ENCODE data around the gene GAL3ST1. TPM values are rescaled to one million over a fixed set of nuclear protein-coding genes. Genes with fewer than 3 reads are reported as not detected.

The GAL3ST1 gene
- total RNA-seq, 3 donors from 2014 or later, result 7.9 to 15.9 (median 10.1) TPM

- H3K4me3 ChIP-seq, result no peak overlapping the region
Measured at GRCh38 chr22:30607939-30608338, 33.5 kb upstream of the GAL3ST1 start.

DNA sequence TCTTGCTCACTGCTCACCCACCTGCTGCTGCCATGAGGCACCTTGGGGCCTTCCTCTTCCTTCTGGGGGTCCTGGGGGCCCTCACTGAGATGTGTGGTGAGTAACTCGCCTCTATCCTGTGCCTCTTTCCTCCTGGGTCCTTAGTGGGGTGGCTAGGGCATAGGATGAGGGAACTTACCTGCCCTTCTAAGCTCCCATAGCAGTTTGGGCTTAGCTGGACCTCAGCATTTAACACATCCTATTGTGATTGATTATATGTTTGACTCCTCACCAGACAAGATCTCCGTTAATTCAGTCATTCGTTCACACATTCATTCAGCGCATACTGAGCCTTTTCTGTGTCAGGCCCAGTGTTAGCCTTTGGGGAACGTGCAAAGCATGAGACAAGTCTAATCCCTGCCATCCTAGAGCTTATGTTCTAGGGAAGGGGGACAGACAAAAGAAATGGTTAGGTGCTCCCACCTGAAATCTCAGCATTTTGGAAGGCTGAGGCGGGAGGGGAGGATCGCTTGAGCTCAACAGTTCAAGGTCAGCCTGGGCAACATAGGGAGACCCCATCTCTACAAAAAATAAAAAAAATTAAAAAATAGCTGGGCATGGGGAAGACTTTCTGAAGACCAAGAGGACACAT lies 33.0 kb upstream of the GAL3ST1 start:
- ATAC-seq (no peak), DNase-seq (no peak)
- TF ChIP-seq, protein P1, sequence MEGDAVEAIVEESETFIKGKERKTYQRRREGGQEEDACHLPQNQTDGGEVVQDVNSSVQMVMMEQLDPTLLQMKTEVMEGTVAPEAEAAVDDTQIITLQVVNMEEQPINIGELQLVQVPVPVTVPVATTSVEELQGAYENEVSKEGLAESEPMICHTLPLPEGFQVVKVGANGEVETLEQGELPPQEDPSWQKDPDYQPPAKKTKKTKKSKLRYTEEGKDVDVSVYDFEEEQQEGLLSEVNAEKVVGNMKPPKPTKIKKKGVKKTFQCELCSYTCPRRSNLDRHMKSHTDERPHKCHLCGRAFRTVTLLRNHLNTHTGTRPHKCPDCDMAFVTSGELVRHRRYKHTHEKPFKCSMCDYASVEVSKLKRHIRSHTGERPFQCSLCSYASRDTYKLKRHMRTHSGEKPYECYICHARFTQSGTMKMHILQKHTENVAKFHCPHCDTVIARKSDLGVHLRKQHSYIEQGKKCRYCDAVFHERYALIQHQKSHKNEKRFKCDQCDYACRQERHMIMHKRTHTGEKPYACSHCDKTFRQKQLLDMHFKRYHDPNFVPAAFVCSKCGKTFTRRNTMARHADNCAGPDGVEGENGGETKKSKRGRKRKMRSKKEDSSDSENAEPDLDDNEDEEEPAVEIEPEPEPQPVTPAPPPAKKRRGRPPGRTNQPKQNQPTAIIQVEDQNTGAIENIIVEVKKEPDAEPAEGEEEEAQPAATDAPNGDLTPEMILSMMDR (IDR thresholded peaks at IDR 0.05), result no peak
- Histone ChIP-seq H3K36me3 (ENCODE audit: low read depth) (no peaks in the 10 kb centered on the region), H3K4me3 (no peak overlapping the region), H3K9me3 (no peaks in the 10 kb centered on the region), H3K4me1 (ENCODE audit: low read depth) (peaks cover 50% of the 10 kb centered on the region)
- intact Hi-C loops (cut with DNase I, micrococcal nuclease), result no loop called here

More at GRCh38 chr22:30607939-30608338, 33.5 kb upstream of the GAL3ST1 start:
- intact Hi-C loops (cut with DNase I, micrococcal nuclease), result no loop called here
- TF ChIP-seq, protein P1 (IDR thresholded peaks at IDR 0.05), result no peak
- Histone ChIP-seq H3K4me1 (ENCODE audit: low read depth) (peaks cover 50% of the 10 kb centered on the region), H3K9me3 (no peaks in the 10 kb centered on the region), H3K36me3 (ENCODE audit: low read depth) (no peaks in the 10 kb centered on the region)
- DNase-seq (no peak), ATAC-seq (no peak)

GRCh38 chr22:30606455-30607299 lies 32.2 kb upstream of the GAL3ST1 start, which contains the start of gene TCN2:
TSS of gene TCN2 (plus strand) at chr22:30607174. CDS start at chr22:30607332, 158 bp downstream.
- peak; percentile 81 to 83 (median 83) for DNase-seq
- Histone ChIP-seq H3K4me3 (peak within 1 kb of the TSS; percentile 12), H3K4me1 (ENCODE audit: low read depth) (peaks cover 54% of the 10 kb centered on the region), H3K36me3 (ENCODE audit: low read depth) (no peaks in the 10 kb centered on the region), H3K9me3 (no peaks in the 10 kb centered on the region)
- intact Hi-C loops (cut with DNase I, micrococcal nuclease), result no loop called here
- TF ChIP-seq, protein P1 (IDR thresholded peaks at IDR 0.05), result no peak
- ATAC-seq, result peak; percentile 80

GRCh38 chr22:30605449-30606110 lies 31.1 kb upstream of the GAL3ST1 start:
- TF ChIP-seq, protein P1 (IDR thresholded peaks at IDR 0.05), result peak; percentile 35
- Histone ChIP-seq H3K4me3 (no peak overlapping the region), H3K4me1 (ENCODE audit: low read depth) (peaks cover 54% of the 10 kb centered on the region), H3K9me3 (no peaks in the 10 kb centered on the region), H3K36me3 (ENCODE audit: low read depth) (no peaks in the 10 kb centered on the region)
- ATAC-seq (peak; percentile 31), DNase-seq (peak in 2 of 3 donors; percentile 75 to 79)
- intact Hi-C loops (cut with DNase I, micrococcal nuclease), result no loop called here

- Histone ChIP-seq H3K9me3 (no peaks in the 10 kb centered on the region), H3K4me1 (ENCODE audit: low read depth) (peaks cover 52% of the 10 kb centered on the region), H3K4me3 (no peak overlapping the region), H3K36me3 (ENCODE audit: low read depth) (no peaks in the 10 kb centered on the region)
- TF ChIP-seq, protein P1 (IDR thresholded peaks at IDR 0.05), result no peak
- intact Hi-C loops (cut with DNase I, micrococcal nuclease), result no loop called here
- no peak for ATAC-seq
- DNase-seq, result no peak
Measured at GRCh38 chr22:30604723-30605122, 30.3 kb upstream of the GAL3ST1 start.

Measured in mucosa of descending colon (tissue), 3 donors.